Left ventricle myocardium inferior (tissue), 1 donor: Measurements from ENCODE around the gene TAF4B. TPM values are rescaled to one million over a fixed set of nuclear protein-coding genes. Genes with fewer than 3 reads are reported as not detected.
"Not testable (repeated sequence)": the region's sequence is repeated elsewhere in the genome, so short reads cannot be mapped to it uniquely, and the experiment has no call there.

Experiments
- DNase-seq: peaks from one replicate; pipeline ENCODE4 v3.0.0-alpha.2; 2020
- H3K27ac ChIP-seq: fragments of 200-600 bp; replicated peaks from 2 replicates; pipeline ENCODE4 v1.8.0; 2021
- H3K27me3 ChIP-seq: fragments of 200-600 bp; 2 replicates; pipeline ENCODE4 v1.8.0; 2021; ENCODE audit warnings: low read depth
- H3K36me3 ChIP-seq: fragments of 200-600 bp; 2 replicates; pipeline ENCODE4 v1.8.0; 2021
- H3K4me1 ChIP-seq: fragments of 200-600 bp; 2 replicates; pipeline ENCODE4 v1.8.0; 2021
- H3K4me3 ChIP-seq: fragments of 200-600 bp; 2 replicates; pipeline ENCODE4 v1.8.0; 2021; ENCODE audit warnings: mild to moderate bottlenecking, moderate library complexity
- H3K9me3 ChIP-seq: fragments of 200-600 bp; replicated peaks from 2 replicates; pipeline ENCODE4 v1.8.0; 2021
- intact Hi-C: fragments of 100-400 bp; cut with micrococcal nuclease; formaldehyde crosslinking; loops from one replicate; pipeline ENCODE4 v1.11.0; 2022
- total RNA-seq: library from RNA; stranded (reverse); fragmentation: NEBNext Ultra II Directional; extraction: Animal tissue kit (Norgen Biotek cat#: 25700); gene quantifications from one replicate; pipeline ENCODE4 v1.2.1, GENCODE V29; 2021
- TF ChIP-seq, protein P1 (sequence below): fragments of 200-600 bp; IDR thresholded peaks from 2 replicates; pipeline ENCODE4 v1.8.0; 2021; ENCODE audit warnings: antibody characterized with exemption, mild to moderate bottlenecking, borderline replicate concordance
- donor health status: DM: no; HTN: yes; CAD: no; lungs with severe emphysema.

Gene TAF4B
- total RNA-seq, 1 donor from 2014 or later: 1.1 TPM

DNA sequence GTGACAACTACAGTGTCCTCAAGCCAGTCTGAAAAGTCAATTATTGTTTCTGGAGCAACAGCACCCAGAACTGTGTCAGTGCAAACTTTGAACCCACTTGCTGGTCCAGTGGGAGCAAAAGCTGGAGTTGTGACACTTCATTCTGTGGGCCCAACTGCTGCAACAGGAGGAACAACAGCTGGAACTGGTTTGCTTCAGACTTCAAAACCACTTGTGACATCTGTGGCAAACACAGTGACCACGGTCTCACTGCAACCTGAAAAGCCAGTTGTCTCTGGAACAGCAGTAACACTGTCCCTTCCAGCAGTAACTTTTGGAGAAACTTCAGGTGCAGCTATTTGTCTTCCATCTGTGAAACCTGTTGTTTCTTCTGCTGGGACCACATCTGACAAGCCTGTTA is 59.8 kb downstream of the TAF4B start:
- Histone ChIP-seq H3K36me3 (peaks cover 34% of the 10 kb centered on the region), H3K4me3 (no peak overlapping the region), H3K27ac (no peak overlapping the region), H3K4me1 (no peaks in the 10 kb centered on the region), H3K27me3 (no peaks in the 10 kb centered on the region), H3K9me3 (peaks cover 4% of the 10 kb centered on the region)
- DNase-seq: no peak
- intact Hi-C loops: no loop called here
- TF ChIP-seq, protein P1, sequence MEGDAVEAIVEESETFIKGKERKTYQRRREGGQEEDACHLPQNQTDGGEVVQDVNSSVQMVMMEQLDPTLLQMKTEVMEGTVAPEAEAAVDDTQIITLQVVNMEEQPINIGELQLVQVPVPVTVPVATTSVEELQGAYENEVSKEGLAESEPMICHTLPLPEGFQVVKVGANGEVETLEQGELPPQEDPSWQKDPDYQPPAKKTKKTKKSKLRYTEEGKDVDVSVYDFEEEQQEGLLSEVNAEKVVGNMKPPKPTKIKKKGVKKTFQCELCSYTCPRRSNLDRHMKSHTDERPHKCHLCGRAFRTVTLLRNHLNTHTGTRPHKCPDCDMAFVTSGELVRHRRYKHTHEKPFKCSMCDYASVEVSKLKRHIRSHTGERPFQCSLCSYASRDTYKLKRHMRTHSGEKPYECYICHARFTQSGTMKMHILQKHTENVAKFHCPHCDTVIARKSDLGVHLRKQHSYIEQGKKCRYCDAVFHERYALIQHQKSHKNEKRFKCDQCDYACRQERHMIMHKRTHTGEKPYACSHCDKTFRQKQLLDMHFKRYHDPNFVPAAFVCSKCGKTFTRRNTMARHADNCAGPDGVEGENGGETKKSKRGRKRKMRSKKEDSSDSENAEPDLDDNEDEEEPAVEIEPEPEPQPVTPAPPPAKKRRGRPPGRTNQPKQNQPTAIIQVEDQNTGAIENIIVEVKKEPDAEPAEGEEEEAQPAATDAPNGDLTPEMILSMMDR: no peak

DNA sequence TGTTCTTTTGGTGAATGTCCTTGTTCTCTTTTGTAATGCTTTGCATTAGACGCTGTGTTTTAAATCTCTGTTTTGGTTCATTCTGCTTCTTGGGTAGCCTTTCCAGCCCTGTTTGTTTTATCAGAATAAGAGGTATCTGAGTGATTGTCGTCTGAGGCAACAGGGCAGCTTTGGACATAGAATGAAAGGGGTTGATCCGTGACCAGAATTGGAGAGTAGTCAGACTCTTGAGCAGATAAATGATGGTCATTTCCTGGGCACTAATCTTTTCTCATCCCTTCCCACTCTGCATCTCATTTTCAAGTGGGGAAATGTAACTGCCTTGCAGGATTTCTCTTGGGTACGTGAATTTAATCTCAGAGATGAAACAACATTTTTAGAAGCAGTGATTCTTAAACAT is 61.4 kb downstream of the TAF4B start:
- H3K9me3 ChIP-seq: peaks cover 4% of the 10 kb centered on the region
- H3K4me1 ChIP-seq: no peaks in the 10 kb centered on the region
- intact Hi-C loops: no loop called here
- no peak overlapping the region for H3K4me3 ChIP-seq
- no peak overlapping the region for H3K27ac ChIP-seq
- no peaks in the 10 kb centered on the region for H3K27me3 ChIP-seq
- no peak for DNase-seq
- TF ChIP-seq, protein P1: no peak
- H3K36me3 ChIP-seq: peaks cover 27% of the 10 kb centered on the region

DNA sequence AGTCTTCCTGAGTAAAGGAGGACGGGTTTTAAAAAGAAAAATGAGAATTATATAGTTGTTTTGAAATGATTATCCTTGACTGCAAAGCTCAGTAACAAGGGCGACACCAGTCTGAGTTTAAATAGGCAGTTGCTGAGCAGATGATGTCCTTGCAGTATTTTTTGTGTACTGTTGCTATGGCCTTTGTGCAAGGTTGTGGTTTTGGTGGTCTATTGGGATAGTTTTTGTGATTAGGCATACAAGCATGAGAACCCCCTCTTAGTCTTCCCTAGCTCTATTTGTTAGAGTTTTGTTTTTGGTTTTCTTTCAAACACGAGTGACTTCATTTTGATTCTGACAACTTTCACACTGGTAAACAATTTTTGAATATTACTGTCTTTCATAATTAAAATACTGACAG is 64.1 kb downstream of the TAF4B start:
- intact Hi-C loops: no loop called here
- Histone ChIP-seq H3K4me3 (no peak overlapping the region), H3K36me3 (peaks cover 14% of the 10 kb centered on the region), H3K4me1 (no peaks in the 10 kb centered on the region), H3K27me3 (no peaks in the 10 kb centered on the region), H3K27ac (no peak overlapping the region), H3K9me3 (no peaks in the 10 kb centered on the region)
- TF ChIP-seq, protein P1: no peak
- DNase-seq: no peak

GRCh38 chr18:26293982-26294381 is 67.7 kb downstream of the TAF4B start:
- DNase-seq: no peak
- Histone ChIP-seq H3K36me3 (peaks cover 3% of the 10 kb centered on the region), H3K27ac (no peak overlapping the region), H3K4me1 (no peaks in the 10 kb centered on the region), H3K9me3 (no peaks in the 10 kb centered on the region), H3K27me3 (no peaks in the 10 kb centered on the region), H3K4me3 (no peak overlapping the region)
- intact Hi-C loops: no loop called here
- TF ChIP-seq, protein P1: no peak

GRCh38 chr18:26298107-26298506 is 71.9 kb downstream of the TAF4B start:
- H3K9me3 ChIP-seq: no peaks in the 10 kb centered on the region
- TF ChIP-seq, protein P1: no peak
- no peak overlapping the region for H3K27ac ChIP-seq
- H3K4me3 ChIP-seq: no peak overlapping the region
- H3K36me3 ChIP-seq: no peaks in the 10 kb centered on the region
- no peak for DNase-seq
- intact Hi-C loops: no loop called here
- H3K27me3 ChIP-seq: no peaks in the 10 kb centered on the region
- no peaks in the 10 kb centered on the region for H3K4me1 ChIP-seq

- no peak overlapping the region for H3K4me3 ChIP-seq
- intact Hi-C loops: no loop called here
- no peak overlapping the region for H3K27ac ChIP-seq
- H3K4me1 ChIP-seq: no peaks in the 10 kb centered on the region
- no peaks in the 10 kb centered on the region for H3K36me3 ChIP-seq
- TF ChIP-seq, protein P1: no peak
- no peak for DNase-seq
- H3K9me3 ChIP-seq: no peaks in the 10 kb centered on the region
- no peaks in the 10 kb centered on the region for H3K27me3 ChIP-seq
Observed at GRCh38 chr18:26301681-26302080, 75.4 kb downstream of the TAF4B start.

DNA sequence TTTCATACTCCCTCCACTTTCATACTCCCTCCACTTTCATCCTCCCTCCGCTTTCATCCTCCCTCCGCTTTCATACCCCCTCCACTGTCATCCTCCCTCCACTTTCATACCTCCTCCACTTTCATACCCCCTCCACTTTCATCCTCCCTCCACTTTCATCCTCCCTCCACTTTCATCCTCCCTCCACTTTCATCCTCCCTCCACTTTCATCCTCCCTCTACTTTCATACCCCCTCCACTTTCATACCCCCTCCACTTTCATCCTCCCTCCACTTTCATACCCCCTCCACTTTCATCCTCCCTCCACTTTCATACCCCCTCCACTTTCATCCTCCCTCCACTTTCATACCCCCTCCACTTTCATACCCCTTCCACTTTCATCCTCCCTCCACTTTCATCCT is 77.0 kb downstream of the TAF4B start:
- H3K4me1 ChIP-seq, H3K4me3 ChIP-seq, H3K36me3 ChIP-seq, intact Hi-C loops, H3K27ac ChIP-seq, DNase-seq, H3K27me3 ChIP-seq, H3K9me3 ChIP-seq: not testable (repeated sequence)
